ENCODE results near the gene CLEC20A.

The CLEC20A gene

GRCh38 chr1:178490967-178491366 is 5.8 kb downstream of the CLEC20A start:
- Histone ChIP-seq H3K4me3 (ENCODE audit: low read length, poor library complexity, severe bottlenecking) (no peak overlapping the region), H3K79me2 (ENCODE audit: insufficient read depth, low read length) (no peaks in the 10 kb centered on the region), H2AFZ (ENCODE audit: low read length) (no peak overlapping the region), H3K9me3 (ENCODE audit: insufficient read depth, low read depth, low read length) (no peaks in the 10 kb centered on the region), H3F3A (ENCODE audit: low read depth) (no peaks in the 10 kb centered on the region), H3K9ac (ENCODE audit: low read depth, low read length, poor library complexity, severe bottlenecking) (no peak overlapping the region), H4K20me1 (ENCODE audit: insufficient read depth, low read length, poor library complexity, severe bottlenecking) (no peaks in the 10 kb centered on the region), H3K36me3 (ENCODE audit: insufficient read depth, low read length) (no peaks in the 10 kb centered on the region), H3K27me3 (ENCODE audit: insufficient read depth, low read length, poor library complexity, severe bottlenecking) (no peaks in the 10 kb centered on the region), H3K4me2 (ENCODE audit: low read depth, low read length, poor library complexity, severe bottlenecking) (no peak overlapping the region), H3K4me1 (ENCODE audit: insufficient read depth, low read length, poor library complexity, severe bottlenecking) (no peaks in the 10 kb centered on the region), H3K9me2 (replicated peaks; ENCODE audit: low read depth, low read length) (no peaks in the 10 kb centered on the region)
- TF ChIP-seq EZH2phosphoT487 (IDR thresholded peaks at IDR 0.05; ENCODE audit: borderline replicate concordance) (no peak), CTCF (conservative IDR thresholded peaks at IDR 0.05; ENCODE audit: low read length) (no peak)

- H3K9me3 ChIP-seq (ENCODE audit: insufficient read depth, low read depth, low read length), result no peaks in the 10 kb centered on the region
- H3K4me1 ChIP-seq (ENCODE audit: insufficient read depth, low read length, poor library complexity, severe bottlenecking), result no peaks in the 10 kb centered on the region
- H3K79me2 ChIP-seq (ENCODE audit: insufficient read depth, low read length), result no peaks in the 10 kb centered on the region
- H3K4me2 ChIP-seq (ENCODE audit: low read depth, low read length, poor library complexity, severe bottlenecking), result no peak overlapping the region
- H3K9ac ChIP-seq (ENCODE audit: low read depth, low read length, poor library complexity, severe bottlenecking), result no peak overlapping the region
- no peak overlapping the region for H2AFZ ChIP-seq (ENCODE audit: low read length)
- no peaks in the 10 kb centered on the region for H3K36me3 ChIP-seq (ENCODE audit: insufficient read depth, low read length)
- no peak overlapping the region for H3K4me3 ChIP-seq (ENCODE audit: low read length, poor library complexity, severe bottlenecking)
- H3F3A ChIP-seq (ENCODE audit: low read depth), result no peaks in the 10 kb centered on the region
- H3K9me2 ChIP-seq (replicated peaks; ENCODE audit: low read depth, low read length), result no peaks in the 10 kb centered on the region
- H3K27me3 ChIP-seq (ENCODE audit: insufficient read depth, low read length, poor library complexity, severe bottlenecking), result no peaks in the 10 kb centered on the region
- H4K20me1 ChIP-seq (ENCODE audit: insufficient read depth, low read length, poor library complexity, severe bottlenecking), result no peaks in the 10 kb centered on the region
- TF ChIP-seq CTCF (conservative IDR thresholded peaks at IDR 0.05; ENCODE audit: low read length) (no peak), EZH2phosphoT487 (IDR thresholded peaks at IDR 0.05; ENCODE audit: borderline replicate concordance) (no peak)
These were observed 6.6 kb downstream of the CLEC20A start for GRCh38 chr1:178490136-178490535.

- Histone ChIP-seq H3F3A (ENCODE audit: low read depth) (no peaks in the 10 kb centered on the region), H2AFZ (ENCODE audit: low read length) (no peak overlapping the region), H3K4me3 (ENCODE audit: low read length, poor library complexity, severe bottlenecking) (no peak overlapping the region), H3K4me1 (ENCODE audit: insufficient read depth, low read length, poor library complexity, severe bottlenecking) (no peaks in the 10 kb centered on the region), H3K4me2 (ENCODE audit: low read depth, low read length, poor library complexity, severe bottlenecking) (no peak overlapping the region), H4K20me1 (ENCODE audit: insufficient read depth, low read length, poor library complexity, severe bottlenecking) (no peaks in the 10 kb centered on the region), H3K36me3 (ENCODE audit: insufficient read depth, low read length) (no peaks in the 10 kb centered on the region), H3K9ac (ENCODE audit: low read depth, low read length, poor library complexity, severe bottlenecking) (no peak overlapping the region), H3K79me2 (ENCODE audit: insufficient read depth, low read length) (no peaks in the 10 kb centered on the region), H3K9me3 (ENCODE audit: insufficient read depth, low read depth, low read length) (no peaks in the 10 kb centered on the region), H3K27me3 (ENCODE audit: insufficient read depth, low read length, poor library complexity, severe bottlenecking) (no peaks in the 10 kb centered on the region), H3K9me2 (replicated peaks; ENCODE audit: low read depth, low read length) (no peaks in the 10 kb centered on the region)
- TF ChIP-seq CTCF (conservative IDR thresholded peaks at IDR 0.05; ENCODE audit: low read length), result no peak
- TF ChIP-seq EZH2phosphoT487 (IDR thresholded peaks at IDR 0.05; ENCODE audit: borderline replicate concordance), result no peak
These were observed 7.4 kb downstream of the CLEC20A start for GRCh38 chr1:178489399-178489798.
